Neural crest cell (in vitro differentiated cells): ENCODE data around the gene PHACTR2. TPM values are rescaled to one million over a fixed set of nuclear protein-coding genes. Genes with fewer than 3 reads are reported as not detected.

Source experiments
- DNase-seq: peaks from one replicate; pipeline ENCODE4 v3.0.0; 2021; ENCODE audit warnings: low read depth, mixed read lengths, low spot score
- H3K27ac Mint-ChIP-seq: one replicate; pipeline ENCODE4 v1.8.0; 2021; ENCODE audit warnings: mild to moderate bottlenecking, mixed read lengths; ENCODE audit not compliant: unreplicated experiment
- H3K27me3 Mint-ChIP-seq: 2 replicates; pipeline ENCODE4 v1.8.0; 2021; ENCODE audit warnings: low read depth, mild to moderate bottlenecking, mixed read lengths
- H3K36me3 Mint-ChIP-seq: 2 replicates; pipeline ENCODE4 v1.8.0; 2021; ENCODE audit warnings: low read depth, mild to moderate bottlenecking, mixed read lengths
- H3K4me1 Mint-ChIP-seq: 2 replicates; pipeline ENCODE4 v1.8.0; 2021; ENCODE audit warnings: mixed read lengths
- H3K4me3 Mint-ChIP-seq: one replicate; pipeline ENCODE4 v1.8.0; 2021; ENCODE audit warnings: mild to moderate bottlenecking, mixed read lengths
- H3K9me3 Mint-ChIP-seq: 2 replicates; pipeline ENCODE4 v1.8.0; 2021; ENCODE audit warnings: mixed read lengths
- total RNA-seq: library from RNA; stranded (reverse); gene quantifications from 2 replicates; pipeline ENCODE4 v1.2.1, GENCODE V29; 2021
- TF ChIP-seq, protein P1 (sequence below): fragments of 200-600 bp; sonication (generic); conservative IDR thresholded peaks from 2 replicates; pipeline ENCODE4 v1.5.0; 2021; ENCODE audit warnings: antibody characterized with exemption, mild to moderate bottlenecking

PHACTR2 gene
- total RNA-seq, 1 donor from 2014 or later, result 15.1 TPM

DNA sequence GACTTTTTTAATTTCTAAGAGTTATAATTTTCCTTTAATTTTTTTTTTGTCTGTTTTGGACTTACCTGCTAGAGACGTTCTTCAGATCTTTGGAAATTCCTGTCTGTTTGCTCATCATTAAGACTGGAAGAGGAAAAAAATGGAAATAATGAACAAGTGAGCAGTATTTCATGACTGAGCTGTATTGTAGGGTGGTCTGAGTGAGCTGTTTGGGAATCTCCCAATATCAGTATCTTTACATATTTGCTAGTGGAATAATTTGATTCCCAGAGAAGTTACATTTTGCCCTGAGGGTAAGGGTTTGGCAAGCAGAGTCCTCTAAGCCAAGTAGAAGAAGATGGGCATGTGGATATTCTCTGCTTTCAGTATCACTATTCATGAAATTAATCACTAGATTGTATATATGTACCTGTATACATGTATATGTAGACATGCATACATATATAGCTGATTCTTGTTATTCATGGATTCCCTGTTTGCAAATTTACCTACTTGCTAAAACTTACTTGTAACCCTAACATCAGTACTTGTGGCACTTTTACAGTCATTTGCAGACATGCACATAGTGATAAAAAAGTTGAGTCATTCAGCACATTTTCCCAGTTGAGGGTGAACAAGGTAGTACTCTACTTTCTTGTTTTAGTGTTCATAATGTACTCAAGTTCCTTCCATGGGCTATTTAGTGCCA, 200.0 kb downstream of the PHACTR2 start:
- TF ChIP-seq, protein P1, sequence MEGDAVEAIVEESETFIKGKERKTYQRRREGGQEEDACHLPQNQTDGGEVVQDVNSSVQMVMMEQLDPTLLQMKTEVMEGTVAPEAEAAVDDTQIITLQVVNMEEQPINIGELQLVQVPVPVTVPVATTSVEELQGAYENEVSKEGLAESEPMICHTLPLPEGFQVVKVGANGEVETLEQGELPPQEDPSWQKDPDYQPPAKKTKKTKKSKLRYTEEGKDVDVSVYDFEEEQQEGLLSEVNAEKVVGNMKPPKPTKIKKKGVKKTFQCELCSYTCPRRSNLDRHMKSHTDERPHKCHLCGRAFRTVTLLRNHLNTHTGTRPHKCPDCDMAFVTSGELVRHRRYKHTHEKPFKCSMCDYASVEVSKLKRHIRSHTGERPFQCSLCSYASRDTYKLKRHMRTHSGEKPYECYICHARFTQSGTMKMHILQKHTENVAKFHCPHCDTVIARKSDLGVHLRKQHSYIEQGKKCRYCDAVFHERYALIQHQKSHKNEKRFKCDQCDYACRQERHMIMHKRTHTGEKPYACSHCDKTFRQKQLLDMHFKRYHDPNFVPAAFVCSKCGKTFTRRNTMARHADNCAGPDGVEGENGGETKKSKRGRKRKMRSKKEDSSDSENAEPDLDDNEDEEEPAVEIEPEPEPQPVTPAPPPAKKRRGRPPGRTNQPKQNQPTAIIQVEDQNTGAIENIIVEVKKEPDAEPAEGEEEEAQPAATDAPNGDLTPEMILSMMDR, result no peak
- no peak overlapping the region for H3K4me3 Mint-ChIP-seq
- H3K27me3 Mint-ChIP-seq, result no peaks in the 10 kb centered on the region
- peaks cover 12% of the 10 kb centered on the region for H3K36me3 Mint-ChIP-seq
- no peak overlapping the region for H3K27ac Mint-ChIP-seq
- DNase-seq, result no peak
- H3K4me1 Mint-ChIP-seq, result no peaks in the 10 kb centered on the region
- H3K9me3 Mint-ChIP-seq, result peaks cover 20% of the 10 kb centered on the region

DNA sequence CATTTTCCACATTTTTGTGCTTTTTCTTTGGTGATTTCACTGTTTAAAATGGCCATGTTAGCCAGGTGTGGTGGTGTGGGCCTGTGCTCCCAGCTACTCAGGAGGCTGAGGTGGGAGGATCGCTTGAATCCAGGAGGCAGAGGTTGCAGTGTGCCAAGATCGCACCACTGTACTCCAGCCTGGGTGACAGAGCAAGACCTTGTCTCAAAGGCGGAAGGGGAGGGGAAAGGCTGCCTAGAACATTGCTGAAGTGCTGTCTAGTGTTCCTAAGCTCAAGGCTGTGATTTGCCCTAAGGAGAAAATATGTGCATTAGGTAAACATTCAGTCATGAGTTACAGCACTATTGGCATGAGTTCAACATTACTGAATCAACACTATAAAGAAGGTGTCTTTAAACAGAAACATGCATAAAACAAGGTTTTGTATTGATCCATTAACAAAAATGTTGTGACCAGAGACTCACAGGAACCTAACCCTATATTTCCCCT, 200.6 kb downstream of the PHACTR2 start:
- peaks cover 18% of the 10 kb centered on the region for H3K9me3 Mint-ChIP-seq
- H3K4me3 Mint-ChIP-seq, result no peak overlapping the region
- TF ChIP-seq, protein P1, result no peak
- no peaks in the 10 kb centered on the region for H3K27me3 Mint-ChIP-seq
- H3K36me3 Mint-ChIP-seq, result peaks cover 12% of the 10 kb centered on the region
- no peak overlapping the region for H3K27ac Mint-ChIP-seq
- no peak for DNase-seq
- no peaks in the 10 kb centered on the region for H3K4me1 Mint-ChIP-seq

DNA sequence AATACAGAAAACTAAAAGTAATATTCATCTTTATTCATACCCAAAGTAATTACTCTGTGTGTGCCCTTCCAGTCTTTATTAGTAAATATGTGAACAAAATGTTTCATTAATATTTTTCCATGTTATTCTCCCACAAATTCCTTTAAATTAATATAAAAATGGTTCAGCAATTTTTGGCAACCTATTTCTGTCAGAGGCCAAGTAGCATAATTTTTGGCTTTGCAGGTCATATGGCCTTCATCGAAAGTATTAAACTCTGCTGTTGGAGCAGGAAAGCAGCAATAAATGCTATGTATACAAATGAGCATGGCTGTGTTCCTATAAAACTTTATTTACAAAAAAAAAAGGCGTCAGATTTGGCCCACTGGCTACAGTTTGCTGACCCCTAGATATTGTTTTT, 202.6 kb downstream of the PHACTR2 start:
- Mint-ChIP-seq H3K27ac (no peak overlapping the region), H3K4me1 (no peaks in the 10 kb centered on the region), H3K9me3 (peaks cover 9% of the 10 kb centered on the region), H3K4me3 (no peak overlapping the region), H3K36me3 (peaks cover 9% of the 10 kb centered on the region), H3K27me3 (no peaks in the 10 kb centered on the region)
- TF ChIP-seq, protein P1, result no peak
- DNase-seq, result no peak

Other genes with a start within 250 kb of the PHACTR2 start
- gene ADAT2, start 227.3 kb upstream of the PHACTR2 start, total RNA-seq, result 10.1 and 11.3 TPM in 2 replicates
- 12.1 and 12.6 TPM in 2 replicates for gene PEX3, start 227.2 kb upstream of the PHACTR2 start, total RNA-seq
- 48.9 and 52.3 TPM in 2 replicates for gene FUCA2, start 166.2 kb upstream of the PHACTR2 start, total RNA-seq
- gene LTV1, start 165.4 kb downstream of the PHACTR2 start, total RNA-seq, result 33.1 TPM in 2 replicates
- not detected in 2 replicates for gene ZC2HC1B, start 186.5 kb downstream of the PHACTR2 start, total RNA-seq